Measurements from ENCODE around the gene SEC14L3. TPM values are rescaled to one million over a fixed set of nuclear protein-coding genes. Genes with fewer than 3 reads are reported as not detected.

Gene SEC14L3
- total RNA-seq, 3 donors from 2014 or later, result not detected

DNA sequence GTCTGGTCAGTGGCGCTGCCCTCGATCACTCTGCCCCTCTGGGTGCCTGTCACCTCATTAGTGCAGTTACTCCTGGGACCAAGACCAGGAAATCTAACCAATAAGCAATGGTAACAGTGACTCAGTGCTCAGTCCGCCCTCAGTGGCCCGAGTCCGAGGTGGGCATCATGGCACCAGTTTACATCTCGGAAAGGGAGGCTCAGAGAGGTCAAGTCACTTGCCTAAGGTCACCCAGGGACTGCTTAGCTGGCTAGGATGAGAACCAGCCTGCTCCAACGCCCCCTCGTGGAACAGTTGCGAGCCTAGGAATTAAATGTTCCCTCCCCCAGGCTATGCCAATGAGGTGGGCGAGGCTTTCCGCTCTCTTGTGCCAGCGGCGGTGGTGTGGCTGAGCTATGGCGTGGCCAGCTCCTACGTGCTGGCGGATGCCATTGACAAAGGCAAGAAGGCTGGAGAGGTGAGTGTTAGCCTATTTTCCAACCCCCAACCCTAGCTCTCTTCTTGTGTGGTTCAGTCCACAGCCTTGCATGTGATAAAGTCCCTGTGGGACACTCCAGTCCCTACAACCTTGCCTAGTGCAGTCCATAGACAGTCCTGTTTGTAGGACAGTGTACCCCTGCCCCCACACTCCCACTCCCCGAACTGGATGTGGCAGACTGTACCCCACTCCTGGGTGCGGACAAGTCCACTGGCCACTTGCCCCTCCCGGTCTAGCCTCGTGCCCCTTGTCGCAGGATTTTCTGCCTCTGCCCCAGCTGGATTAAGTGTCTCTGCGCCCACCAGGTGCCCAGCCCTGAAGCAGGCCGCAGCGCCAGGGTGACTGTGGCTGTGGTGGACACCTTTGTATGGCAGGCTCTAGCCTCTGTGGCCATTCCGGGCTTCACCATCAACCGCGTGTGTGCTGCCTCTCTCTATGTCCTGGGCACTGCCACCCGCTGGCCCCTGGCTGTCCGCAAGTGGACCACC is 45.1 kb downstream of the SEC14L3 start:
- H3K4me3 Mint-ChIP-seq, result peak overlapping the region; percentile 93
- peaks cover 43% of the 10 kb centered on the region for H3K4me1 Mint-ChIP-seq (ENCODE audit: low read depth)
- ATAC-seq (peak; percentile 34 to 47), DNase-seq (peak; percentile 83)
- peaks cover 11% of the 10 kb centered on the region for H3K36me3 Mint-ChIP-seq (ENCODE audit: insufficient read depth)
- H3K27me3 Mint-ChIP-seq (ENCODE audit: low read depth), result no peaks in the 10 kb centered on the region
- no peaks in the 10 kb centered on the region for H3K9me3 Mint-ChIP-seq

GRCh38 chr22:30425616-30426387 is 46.0 kb downstream of the SEC14L3 start, which contains the start of gene MTFP1:
TSS of gene MTFP1 (plus strand) at chr22:30425768. CDS start at chr22:30425880, 112 bp downstream.
- H3K9me3 Mint-ChIP-seq, result no peaks in the 10 kb centered on the region
- H3K36me3 Mint-ChIP-seq (ENCODE audit: insufficient read depth), result peaks cover 11% of the 10 kb centered on the region
- DNase-seq, result peak; percentile 42
- no peaks in the 10 kb centered on the region for H3K27me3 Mint-ChIP-seq (ENCODE audit: low read depth)
- ATAC-seq, result peak; percentile 7 to 13
- peaks cover 51% of the 10 kb centered on the region for H3K4me1 Mint-ChIP-seq (ENCODE audit: low read depth)
- H3K4me3 Mint-ChIP-seq, result peak within 1 kb of the TSS; percentile 93

GRCh38 chr22:30425327-30425615 is 46.5 kb downstream of the SEC14L3 start:
- peaks cover 56% of the 10 kb centered on the region for H3K4me1 Mint-ChIP-seq (ENCODE audit: low read depth)
- H3K36me3 Mint-ChIP-seq (ENCODE audit: insufficient read depth), result peaks cover 14% of the 10 kb centered on the region
- no peak for DNase-seq

DNA sequence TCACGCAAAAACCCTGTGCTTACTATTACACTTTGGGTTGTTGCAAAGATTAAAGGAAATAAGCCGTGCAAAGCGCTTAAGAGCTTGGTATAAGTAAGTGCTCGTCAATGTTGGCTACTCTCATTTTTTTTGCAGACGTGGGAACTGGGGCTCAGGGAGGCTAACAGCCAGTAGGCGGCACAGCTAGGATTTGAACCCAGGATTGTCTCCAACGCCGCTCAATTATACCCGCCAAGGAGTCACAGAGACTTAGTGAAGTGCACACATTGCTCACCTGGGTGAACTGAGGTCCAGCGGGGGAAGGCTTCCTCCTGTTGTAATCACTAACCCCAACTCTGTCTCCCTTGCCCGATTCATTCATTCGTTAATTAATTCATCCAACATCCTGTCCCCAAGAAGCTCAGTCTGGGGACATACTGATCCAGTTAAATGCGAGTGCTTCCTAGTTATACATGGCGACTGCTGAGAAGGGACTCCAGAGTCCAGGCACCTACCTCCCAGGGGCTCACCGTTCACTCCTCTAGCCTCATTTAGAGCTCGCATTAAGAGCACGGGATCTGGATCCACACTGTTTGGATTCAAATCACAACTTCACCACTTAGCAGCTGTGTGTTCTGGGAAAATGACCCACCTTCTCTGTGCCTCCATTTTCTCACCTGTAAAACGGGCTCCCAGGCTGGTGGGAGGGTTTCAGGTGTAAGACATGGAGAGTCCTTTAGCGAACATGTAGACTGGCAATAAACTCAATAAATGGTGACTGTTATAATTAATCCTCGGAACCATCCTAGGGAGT is 47.1 kb downstream of the SEC14L3 start:
- ATAC-seq, result no peak
- no peaks in the 10 kb centered on the region for H3K9me3 Mint-ChIP-seq
- no peaks in the 10 kb centered on the region for H3K27me3 Mint-ChIP-seq (ENCODE audit: low read depth)
- H3K36me3 Mint-ChIP-seq (ENCODE audit: insufficient read depth), result peaks cover 17% of the 10 kb centered on the region
- peak overlapping the region; percentile 93 for H3K4me3 Mint-ChIP-seq
- peaks cover 57% of the 10 kb centered on the region for H3K4me1 Mint-ChIP-seq (ENCODE audit: low read depth)
- DNase-seq, result no peak

More at GRCh38 chr22:30425327-30425615, 46.5 kb downstream of the SEC14L3 start:
- H3K9me3 Mint-ChIP-seq, result no peaks in the 10 kb centered on the region
- no peak for ATAC-seq
- peak overlapping the region; percentile 93 for H3K4me3 Mint-ChIP-seq
- no peaks in the 10 kb centered on the region for H3K27me3 Mint-ChIP-seq (ENCODE audit: low read depth)

GRCh38 chr22:30423959-30424533 is 47.8 kb downstream of the SEC14L3 start:
- no peaks in the 10 kb centered on the region for H3K9me3 Mint-ChIP-seq
- peaks cover 20% of the 10 kb centered on the region for H3K36me3 Mint-ChIP-seq (ENCODE audit: insufficient read depth)
- H3K4me3 Mint-ChIP-seq, result peak overlapping the region; percentile 93
- H3K4me1 Mint-ChIP-seq (ENCODE audit: low read depth), result peaks cover 57% of the 10 kb centered on the region
- DNase-seq (peak; percentile 96), ATAC-seq (peak; percentile 86 to 87)
- H3K27me3 Mint-ChIP-seq (ENCODE audit: low read depth), result no peaks in the 10 kb centered on the region

- DNase-seq (peak; percentile 30), ATAC-seq (peak; percentile 30 to 31)
- Mint-ChIP-seq H3K9me3 (no peaks in the 10 kb centered on the region), H3K27me3 (ENCODE audit: low read depth) (no peaks in the 10 kb centered on the region), H3K36me3 (ENCODE audit: insufficient read depth) (peaks cover 17% of the 10 kb centered on the region), H3K4me3 (peak overlapping the region; percentile 93), H3K4me1 (ENCODE audit: low read depth) (peaks cover 57% of the 10 kb centered on the region)
These were observed 48.4 kb downstream of the SEC14L3 start for GRCh38 chr22:30423301-30423958.

GRCh38 chr22:30422481-30423300 is 49.1 kb downstream of the SEC14L3 start:
- Mint-ChIP-seq H3K4me1 (ENCODE audit: low read depth) (peaks cover 57% of the 10 kb centered on the region), H3K27me3 (ENCODE audit: low read depth) (no peaks in the 10 kb centered on the region), H3K9me3 (no peaks in the 10 kb centered on the region), H3K36me3 (ENCODE audit: insufficient read depth) (peaks cover 14% of the 10 kb centered on the region), H3K4me3 (peak overlapping the region; percentile 93)
- ATAC-seq (no peak), DNase-seq (no peak)

GRCh38 chr22:30421695-30422480 is 49.9 kb downstream of the SEC14L3 start:
- Mint-ChIP-seq H3K9me3 (no peaks in the 10 kb centered on the region), H3K36me3 (ENCODE audit: insufficient read depth) (peaks cover 18% of the 10 kb centered on the region), H3K4me3 (peak overlapping the region; percentile 93), H3K27me3 (ENCODE audit: low read depth) (no peaks in the 10 kb centered on the region), H3K4me1 (ENCODE audit: low read depth) (peaks cover 50% of the 10 kb centered on the region)
- DNase-seq, result no peak
- ATAC-seq, result no peak

DNA sequence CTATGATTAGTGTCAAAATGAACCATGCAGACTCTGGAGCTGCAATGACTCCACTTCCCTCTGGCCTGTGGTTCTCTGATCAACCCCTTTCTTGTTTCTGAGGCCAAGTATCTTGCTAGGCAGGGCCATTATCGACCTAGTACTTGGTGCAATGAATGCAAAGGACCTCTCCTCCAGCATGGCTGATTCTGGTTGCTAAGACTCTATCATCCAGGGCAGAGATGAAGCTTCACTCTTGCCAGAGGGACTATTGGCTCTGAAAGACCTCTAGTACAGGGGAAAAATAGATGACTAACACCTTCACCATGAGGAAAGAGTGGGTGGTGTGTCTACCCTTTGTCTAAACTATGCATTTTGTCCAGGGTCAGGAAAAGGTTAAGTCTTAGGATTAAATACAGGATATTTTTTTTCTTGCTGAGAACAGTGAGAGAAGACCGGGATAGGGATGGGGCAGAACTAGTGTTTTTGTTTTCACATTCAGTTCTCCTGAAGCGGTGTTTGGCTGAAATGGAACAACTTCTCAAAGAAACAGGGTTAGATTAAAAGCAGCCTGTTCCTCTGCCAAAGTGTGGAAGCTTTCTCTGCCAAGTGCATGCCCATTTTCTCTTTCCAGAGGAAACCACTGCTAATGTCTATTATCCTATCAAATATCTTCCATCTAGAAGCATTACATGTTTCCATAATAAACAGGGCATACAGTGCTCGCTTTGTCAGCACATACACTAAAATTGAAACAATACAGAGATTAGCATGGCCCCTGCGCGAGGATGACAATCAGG is 51.3 kb downstream of the SEC14L3 start:
- ATAC-seq (no peak), DNase-seq (no peak)
- Mint-ChIP-seq H3K4me3 (peak overlapping the region; percentile 56), H3K9me3 (no peaks in the 10 kb centered on the region), H3K36me3 (ENCODE audit: insufficient read depth) (peaks cover 32% of the 10 kb centered on the region), H3K4me1 (ENCODE audit: low read depth) (peaks cover 44% of the 10 kb centered on the region), H3K27me3 (ENCODE audit: low read depth) (no peaks in the 10 kb centered on the region)

- no peak for ATAC-seq
- Mint-ChIP-seq H3K36me3 (ENCODE audit: insufficient read depth) (peaks cover 37% of the 10 kb centered on the region), H3K4me3 (no peak overlapping the region), H3K9me3 (no peaks in the 10 kb centered on the region), H3K27me3 (ENCODE audit: low read depth) (no peaks in the 10 kb centered on the region), H3K4me1 (ENCODE audit: low read depth) (peaks cover 40% of the 10 kb centered on the region)
- DNase-seq, result no peak
These were observed 55.0 kb downstream of the SEC14L3 start for GRCh38 chr22:30416837-30417236.

DNA sequence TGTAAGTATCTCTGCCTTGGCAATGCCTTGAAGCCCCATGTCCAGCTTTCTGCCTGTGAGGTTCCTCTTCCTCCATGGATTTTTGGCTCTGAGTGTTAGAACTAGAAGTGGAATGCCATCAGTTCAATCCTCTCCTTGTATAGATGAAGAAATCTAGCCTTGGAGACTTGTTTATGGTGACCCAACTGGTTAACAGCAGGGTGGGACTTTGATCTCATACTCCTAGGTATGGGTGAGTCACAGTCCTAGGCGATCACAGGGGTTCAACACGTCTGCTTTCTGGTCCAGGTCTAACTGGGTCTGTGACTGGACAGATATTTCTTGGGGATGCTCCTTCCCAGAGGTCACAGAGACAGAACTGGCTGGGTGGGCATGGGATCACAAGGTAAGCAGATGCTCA is 55.4 kb downstream of the SEC14L3 start:
- H3K9me3 Mint-ChIP-seq, result no peaks in the 10 kb centered on the region
- no peak for ATAC-seq

More for the DNA sequence above, 55.4 kb downstream of the SEC14L3 start:
- Mint-ChIP-seq H3K36me3 (ENCODE audit: insufficient read depth) (peaks cover 40% of the 10 kb centered on the region), H3K4me1 (ENCODE audit: low read depth) (peaks cover 36% of the 10 kb centered on the region), H3K27me3 (ENCODE audit: low read depth) (no peaks in the 10 kb centered on the region), H3K4me3 (no peak overlapping the region)
- DNase-seq, result no peak

Data from activated T-cell treated with anti-CD3 and anti-CD28 coated beads, Interleukin-2, amount 50 U/mL, for 4 hours (primary cell).